ENCODE data around the gene FARS2.
"Not testable (repeated sequence)": the region's sequence is repeated elsewhere in the genome, so short reads cannot be mapped to it uniquely, and the experiment has no call there.

FARS2 gene

DNA sequence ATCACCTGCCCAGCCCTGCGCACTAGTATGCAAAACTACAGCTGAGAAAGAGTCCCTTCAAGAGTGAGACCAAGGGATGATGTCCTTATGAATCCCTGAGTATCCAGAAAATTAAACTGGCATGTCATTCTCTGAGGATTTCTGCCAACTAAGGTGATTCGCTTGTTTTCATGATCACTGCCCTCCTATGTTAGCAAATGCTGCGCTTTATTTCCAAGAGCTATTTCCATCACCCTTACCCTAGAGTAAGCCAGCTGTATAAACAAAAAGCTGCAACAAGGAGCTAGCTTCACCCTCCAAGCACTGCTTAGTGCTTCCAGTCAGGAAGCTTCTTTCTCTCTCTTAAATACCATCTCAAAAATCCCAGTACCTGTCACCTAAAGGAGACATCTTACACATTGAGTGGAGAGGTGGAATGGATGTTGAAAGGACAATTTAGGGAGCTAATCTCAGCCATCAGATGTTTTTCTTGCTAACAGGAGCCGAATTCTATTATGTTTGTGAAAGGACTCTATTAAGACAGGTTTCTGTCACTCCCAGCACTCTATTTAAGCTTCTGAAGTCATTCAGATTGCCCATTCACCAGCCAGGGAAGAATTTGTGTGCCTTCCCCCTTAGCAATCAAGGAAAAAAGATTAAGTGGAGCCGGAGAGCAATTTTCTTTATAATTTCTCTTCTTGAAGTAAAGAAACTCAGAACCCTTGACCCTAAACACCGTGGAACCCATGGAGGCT lies 423.2 kb downstream of the FARS2 start:
- no peak for DNase-seq

DNA sequence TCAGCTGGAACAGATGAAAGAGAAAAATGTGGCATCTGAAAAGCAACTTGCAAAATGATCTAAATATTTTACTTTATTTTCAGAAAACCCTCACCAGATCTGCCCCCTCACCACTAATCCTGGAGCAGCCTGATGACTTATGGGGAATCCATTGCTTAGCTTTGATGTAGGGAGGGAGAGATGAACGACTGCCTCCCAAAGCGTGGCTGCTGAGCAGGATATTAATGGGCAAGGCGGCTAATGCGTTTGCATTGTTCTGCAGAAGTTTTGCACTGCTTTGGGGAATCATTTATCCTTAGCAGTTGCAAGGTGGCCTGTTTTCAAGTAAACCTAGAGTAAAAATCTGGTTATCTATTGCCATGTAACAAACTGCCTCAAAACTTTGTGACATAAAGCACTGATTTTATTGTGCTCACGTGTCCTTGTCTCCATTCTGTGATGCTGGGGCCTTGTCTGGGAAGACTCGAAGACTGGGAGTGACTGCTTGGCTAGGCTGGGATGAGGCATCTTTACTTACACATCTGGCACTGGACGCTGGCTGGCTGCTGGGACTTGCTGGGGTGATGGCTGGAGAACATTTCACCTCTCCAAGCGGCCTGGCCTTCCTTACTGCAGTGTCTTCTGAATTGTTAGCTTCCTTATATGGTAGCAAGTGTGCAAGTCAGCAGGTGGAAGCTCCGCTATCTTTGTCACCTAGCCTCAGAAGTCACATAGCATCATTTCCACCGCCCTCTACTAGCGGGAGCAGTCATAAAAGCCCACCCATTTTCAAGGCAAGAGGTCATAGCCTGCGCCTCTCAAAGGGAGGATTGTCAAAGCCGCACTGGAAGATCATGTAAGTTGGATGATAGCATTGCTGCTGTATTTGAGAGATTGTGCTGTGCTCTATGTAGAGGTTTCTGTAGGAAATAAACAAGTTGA lies 432.2 kb downstream of the FARS2 start:
- no peak for DNase-seq

DNA sequence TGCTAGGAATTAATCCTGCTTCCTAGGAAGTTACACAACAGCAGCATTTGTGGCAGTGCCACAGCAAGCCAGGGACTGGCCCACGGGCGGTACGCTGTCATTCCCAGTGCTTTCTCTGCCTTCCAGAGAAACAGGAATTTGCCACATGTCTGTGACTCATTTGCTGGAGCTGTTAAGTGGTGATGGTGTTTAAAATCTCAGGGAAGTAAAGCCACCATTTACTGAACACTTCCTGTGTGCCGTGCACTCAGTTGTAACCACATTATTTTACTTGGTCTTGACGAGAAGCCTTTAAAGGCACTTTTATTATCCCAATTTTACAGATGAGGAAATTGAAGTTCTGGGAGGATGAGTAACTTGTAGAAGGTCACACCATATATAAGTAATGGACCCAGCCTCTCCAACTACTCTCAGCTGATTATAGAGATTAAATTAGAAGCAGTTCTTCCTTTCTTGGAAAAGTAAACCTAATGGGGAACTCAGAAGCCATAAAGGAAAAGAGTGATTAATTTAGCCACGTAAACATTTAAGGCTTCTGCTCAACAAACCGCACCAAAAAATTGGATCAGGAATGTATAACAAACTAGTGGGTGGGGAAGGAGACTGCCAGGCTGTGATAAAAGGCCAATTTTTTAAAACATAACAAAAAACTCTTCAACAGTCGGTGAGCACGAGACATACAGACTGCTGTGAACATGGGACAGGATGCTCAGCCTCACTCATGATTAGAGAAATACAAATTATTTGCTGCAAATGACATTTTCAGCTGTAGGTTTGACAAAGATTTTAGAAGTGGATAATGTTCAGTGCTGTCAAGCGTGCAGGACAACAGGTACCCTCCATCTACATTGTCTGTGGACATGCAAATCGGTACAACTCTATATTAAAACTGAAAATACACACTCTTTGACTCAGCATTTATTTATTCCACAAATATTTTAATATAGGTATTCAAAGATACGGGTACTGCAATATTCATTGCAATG lies 434.2 kb downstream of the FARS2 start:
- no peak for DNase-seq

DNA sequence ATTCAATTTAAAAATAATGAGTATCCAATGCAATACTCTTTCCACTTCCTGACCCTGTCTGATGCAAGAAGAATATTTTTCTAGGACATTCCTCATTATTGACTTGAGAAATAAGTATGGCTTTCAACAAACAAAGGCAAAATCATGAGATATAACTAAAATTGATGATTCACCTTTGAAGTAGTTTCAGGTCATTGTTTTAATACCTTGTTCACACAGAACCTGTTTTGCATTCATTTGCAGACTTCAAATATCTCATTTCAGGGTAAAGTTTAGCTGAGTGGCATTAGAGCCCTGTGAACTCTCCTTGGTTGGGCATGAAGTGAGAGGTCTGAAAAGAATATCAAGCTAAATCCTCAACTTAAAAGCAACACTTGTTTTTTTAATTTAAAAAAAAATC lies 436.2 kb downstream of the FARS2 start:
- DNase-seq, result no peak

DNA sequence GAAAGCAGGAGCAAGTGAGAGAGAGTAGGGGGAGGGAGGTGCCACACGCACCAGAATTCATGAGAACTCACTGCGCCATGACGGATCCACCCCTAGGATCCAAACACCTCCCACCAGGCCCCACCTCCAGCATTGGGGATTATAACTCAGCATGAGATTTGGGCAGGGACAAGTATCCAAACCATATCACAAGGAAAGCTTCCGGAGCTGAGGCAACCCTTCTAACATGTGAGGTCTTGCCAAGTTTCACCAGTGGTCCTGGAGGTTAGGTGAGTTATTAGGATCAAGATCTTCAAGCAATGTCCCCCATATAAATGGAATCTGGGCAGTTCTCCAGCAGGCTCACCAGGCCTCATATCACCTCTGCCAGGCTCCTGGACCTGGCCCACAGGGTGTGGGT lies 437.0 kb downstream of the FARS2 start:
- no peak for DNase-seq

DNA sequence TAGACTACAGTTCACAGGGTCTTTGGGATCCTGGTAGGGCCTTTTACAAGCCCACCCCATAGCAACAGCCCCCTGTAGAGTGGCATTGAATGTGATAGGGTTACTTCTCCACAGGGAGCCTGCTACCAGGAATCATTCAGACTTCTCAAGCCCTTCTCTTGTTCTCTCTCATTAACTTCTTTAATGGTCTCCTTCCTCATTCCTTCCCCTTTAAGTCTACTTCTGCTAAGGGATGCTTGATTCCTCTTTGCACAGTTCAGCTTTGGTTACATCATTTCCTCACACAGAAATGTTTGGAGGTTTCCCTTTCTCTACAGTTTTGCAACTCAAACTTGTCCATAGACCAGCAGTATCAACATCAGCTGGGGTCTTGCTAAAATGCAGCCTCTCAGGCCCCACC lies 437.8 kb downstream of the FARS2 start:
- not testable (repeated sequence) for DNase-seq

DNA sequence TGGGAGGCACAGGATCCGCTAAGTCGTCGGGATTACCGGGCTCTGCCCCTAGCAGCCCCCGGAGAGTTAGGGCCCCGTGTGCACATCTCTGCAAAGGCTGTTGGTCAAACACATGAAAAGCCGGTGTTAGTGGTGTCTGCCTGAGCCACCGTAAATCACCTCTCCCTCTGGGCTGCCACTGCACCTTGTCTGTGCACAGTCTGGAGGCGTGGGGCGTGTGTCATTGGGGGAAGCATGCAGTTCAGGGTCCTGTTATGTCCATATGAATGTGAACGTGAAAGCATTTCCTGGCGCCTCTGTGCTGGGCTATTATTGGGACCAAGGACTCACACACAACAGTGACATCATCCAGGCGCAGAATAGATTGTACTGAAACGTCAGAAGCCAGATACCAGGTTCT lies 439.9 kb downstream of the FARS2 start:
- no peak for DNase-seq

DNA sequence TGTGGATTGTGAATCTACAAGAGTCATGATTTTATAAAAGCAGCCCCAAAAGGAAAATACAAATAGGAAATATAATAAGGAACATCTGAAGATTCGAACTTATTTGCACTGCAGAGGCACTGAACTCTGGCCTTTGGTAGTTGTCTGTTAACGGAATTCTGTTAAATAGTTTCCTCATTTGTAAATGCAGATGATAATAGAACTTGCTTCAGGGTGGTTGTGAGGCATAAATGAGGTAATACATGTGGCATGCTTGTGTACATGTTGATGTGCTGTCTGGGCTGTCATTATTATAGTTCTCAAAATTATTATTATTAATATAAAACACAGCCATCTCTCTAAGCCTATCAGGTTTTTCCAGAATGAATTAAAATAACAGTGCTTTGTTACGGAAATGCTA lies 443.4 kb downstream of the FARS2 start:
- no peak for DNase-seq

DNA sequence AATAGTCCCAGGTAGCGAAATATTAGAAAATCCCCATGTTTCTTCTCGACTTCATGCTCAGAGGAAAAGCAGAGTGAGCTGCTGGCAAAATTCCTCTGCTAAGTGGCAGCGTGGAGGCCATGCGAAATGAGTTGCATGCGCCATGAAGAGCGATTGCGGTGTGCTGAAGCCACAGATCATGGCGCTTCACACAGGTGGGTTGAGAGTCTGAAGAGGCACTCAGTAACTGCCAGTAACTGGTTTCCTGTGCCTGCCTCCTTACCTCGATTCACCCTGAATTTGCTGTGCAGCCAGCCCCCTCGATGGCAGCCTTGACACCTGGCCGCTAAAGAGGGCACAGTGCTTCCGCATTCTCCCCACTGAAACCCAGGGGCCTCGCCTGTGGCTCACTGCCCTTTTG lies 443.9 kb downstream of the FARS2 start:
- DNase-seq, result no peak

DNA sequence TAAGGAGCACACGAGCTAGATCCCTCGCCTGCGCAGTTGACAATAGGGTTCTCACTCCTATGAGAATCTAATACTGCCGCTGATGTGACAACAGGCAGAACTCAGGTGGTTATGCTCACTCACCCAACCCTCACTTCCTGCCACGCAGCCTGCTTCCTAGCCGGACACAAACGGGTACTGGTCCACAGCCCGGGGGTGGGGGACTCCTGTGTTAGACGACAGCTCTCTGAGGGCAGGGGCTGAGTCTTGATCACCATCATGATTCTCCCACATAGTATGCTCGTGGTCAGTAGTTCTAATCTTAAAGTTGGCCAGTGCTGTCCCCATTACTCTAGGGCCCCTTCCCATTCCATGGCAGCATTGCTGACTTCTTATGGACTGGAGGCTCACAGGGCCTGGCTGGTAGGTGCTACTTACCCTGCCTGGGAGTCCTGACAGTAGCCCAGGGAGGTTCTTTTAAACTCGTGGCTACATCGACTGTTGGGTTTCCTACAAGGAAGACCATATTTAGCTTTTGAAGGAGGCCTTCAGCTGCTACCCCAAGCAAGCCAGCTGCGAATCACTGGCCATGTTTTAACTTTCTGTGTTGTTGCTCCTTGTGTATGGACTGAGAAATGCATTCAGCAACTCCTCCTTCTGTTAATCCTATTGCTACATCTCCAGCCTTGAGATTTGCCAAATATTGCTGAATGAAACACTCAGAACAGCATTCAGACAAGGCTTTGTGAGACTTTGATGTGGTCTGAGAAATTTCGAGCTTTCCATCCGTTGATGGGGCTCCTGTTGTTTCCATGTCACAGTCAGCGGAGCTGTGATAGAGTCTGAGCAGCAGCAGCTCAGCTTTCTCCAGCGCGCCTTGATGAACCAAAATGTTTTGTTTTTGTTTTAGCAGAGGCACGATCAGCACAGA lies 445.1 kb downstream of the FARS2 start:
- no peak for DNase-seq

DNA sequence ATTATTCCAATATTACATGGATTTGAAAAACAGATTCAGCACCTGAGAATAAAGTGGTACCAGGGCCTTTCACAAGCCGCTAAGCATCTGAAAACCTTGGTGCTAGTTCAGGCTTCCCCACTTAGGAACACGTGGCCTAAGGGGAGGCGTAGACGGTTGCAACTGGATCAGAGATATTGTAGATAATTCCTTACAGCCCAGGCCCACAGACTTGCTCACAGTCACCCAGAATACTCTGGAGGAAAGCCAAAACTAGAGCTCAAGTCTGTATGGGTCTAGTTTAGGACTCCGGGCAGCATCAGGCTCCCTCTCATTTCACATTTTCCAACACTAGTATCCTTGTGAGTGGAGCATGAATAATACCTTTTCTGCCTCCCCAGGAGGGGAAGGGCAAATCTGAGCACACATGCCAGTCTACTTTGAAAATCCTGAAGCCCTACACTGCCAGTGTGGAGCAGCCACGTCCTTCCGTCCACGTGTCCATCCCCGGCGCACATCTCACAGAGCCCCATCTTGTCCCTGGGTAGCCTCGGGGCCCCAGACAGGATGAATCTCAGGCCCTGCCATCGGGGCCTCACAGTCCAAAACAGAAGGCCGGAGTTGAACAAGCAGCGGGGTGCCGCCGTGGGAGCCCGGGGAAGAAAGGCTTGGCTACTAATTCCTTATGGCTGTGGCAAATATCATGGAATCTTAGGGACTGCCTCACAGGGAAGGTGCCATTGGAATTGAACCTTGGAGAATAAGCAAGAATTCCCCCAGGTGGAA lies 446.1 kb downstream of the FARS2 start:
- DNase-seq, result no peak

DNA sequence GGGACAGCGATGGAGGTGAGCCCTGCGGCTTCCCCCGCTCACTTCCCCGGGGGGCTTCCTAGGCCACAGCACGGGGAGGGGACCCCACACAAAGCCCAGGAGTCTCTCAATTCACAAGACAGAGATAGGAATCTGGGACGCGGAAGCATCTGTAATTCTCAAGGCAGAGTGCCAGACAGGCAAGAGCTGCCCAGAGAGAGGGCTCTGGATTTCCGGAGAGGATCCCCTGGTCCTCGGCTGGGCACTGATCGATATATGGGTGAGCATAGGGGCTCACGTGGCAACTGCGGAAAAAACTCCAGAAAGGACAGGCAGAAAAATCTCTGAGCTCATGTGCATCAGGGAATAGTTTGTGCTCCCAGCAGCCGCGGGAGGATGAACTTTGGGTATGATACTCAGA lies 449.2 kb downstream of the FARS2 start:
- no peak for DNase-seq

DNA sequence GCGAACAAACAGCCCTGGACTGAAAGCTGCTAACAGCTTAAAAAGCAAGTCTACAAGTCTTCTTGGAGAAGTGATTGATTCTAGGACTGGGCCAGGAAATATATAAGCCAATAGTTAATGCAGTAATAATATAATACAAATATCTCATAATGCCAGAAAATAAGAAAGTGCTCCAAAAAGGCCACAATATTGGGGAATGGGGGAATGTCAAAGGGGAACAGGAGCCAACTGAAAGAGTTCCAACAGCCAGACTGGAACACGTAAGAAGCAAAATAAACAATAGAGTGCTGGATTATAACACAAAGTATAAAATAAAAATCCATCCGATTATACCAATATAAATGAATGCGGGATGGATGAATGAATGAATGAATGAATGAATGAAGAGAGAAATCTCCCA lies 449.6 kb downstream of the FARS2 start:
- no peak for DNase-seq

DNA sequence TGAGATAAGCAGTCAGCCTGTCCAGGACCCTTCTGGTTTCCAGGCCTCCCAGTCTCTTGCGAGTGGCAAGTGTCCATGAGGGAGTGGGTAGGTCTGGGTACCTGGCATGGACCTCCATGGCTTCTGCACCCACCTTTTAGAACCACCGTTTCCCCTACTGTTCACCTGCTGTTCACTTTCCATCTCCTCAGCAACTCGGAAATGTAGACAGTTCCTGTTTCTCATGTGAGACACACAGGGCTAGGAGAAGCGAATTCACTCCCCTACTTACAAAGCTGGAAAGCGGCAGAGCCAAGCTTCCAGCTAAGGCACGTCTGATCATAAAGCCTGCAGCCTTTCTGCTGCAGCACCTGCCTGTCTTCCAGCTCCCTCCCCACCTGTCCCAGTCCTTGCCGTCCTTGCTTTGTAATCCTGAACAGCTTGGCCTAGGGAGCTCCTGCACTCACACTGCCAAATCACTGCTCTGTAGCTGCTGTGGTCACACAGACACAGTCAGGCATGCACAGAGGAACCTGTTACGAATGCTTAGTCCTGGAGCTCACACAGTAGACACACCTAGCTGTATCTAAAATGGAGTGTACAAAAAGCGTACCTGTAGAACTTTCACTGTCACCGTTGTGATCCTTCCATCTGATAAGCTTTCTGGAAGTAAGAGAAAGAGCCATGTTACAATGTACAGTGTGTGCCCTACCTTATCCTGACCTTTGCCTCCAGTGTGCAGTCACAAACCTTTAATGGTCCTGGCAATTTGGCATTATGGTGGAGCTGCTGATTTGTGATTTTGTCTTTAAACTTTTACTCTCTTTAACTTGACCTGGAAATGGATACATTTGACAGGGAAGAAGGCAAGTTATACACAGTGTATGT lies 451.3 kb downstream of the FARS2 start:
- DNase-seq, result no peak

DNA sequence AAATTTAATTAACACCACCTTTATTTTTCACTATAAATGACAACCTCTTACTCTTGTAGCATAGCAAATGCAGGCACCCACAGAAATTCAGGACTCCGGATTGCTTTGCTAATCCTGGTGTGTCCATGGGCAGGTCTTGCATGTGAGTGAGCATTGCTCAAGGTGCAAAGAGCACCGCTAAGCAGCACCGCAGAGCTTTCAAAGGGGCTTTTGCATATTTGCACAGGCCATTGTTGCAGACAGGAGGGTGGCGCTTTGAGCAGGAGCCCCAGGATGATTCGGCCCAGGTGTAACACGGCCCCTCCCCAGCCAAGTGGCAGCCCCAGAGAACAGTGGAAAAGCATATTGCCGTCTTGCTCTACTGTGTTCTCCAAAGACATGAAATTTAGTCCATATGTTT lies 452.2 kb downstream of the FARS2 start:
- no peak for DNase-seq

DNA sequence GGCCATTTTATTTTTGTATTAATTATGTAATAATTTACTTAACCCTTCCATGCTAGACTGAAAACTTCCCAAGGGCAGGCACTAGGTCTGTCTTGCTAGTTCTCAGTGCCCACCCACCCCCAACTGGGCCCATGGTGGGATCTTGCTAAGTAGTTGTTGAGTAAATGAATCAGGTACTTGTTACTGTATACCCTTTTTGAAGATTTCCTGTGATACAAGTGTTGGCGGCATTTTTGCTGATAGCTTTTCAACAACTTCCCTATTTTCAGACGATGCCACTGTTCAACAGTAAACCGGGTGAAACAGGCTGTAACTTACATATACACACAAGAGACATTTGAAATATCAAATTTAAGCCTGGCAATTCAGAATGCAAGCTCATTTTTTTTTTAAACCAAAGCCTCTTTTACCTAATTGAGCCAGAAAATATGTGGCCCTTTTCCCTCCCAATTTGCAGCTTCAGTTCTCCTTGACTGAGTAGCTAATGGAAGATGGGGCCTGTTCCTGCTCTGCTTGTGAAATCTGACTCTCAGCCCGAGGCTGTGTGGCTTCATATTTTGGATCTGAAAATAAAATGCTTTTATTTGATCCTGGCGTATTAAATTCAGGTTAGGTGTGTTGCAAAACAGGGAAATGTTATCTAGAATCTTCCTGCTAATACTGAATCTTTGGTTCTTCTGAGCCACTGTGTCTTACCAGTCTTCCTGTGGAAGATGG lies 457.1 kb downstream of the FARS2 start:
- DNase-seq, result no peak

DNA sequence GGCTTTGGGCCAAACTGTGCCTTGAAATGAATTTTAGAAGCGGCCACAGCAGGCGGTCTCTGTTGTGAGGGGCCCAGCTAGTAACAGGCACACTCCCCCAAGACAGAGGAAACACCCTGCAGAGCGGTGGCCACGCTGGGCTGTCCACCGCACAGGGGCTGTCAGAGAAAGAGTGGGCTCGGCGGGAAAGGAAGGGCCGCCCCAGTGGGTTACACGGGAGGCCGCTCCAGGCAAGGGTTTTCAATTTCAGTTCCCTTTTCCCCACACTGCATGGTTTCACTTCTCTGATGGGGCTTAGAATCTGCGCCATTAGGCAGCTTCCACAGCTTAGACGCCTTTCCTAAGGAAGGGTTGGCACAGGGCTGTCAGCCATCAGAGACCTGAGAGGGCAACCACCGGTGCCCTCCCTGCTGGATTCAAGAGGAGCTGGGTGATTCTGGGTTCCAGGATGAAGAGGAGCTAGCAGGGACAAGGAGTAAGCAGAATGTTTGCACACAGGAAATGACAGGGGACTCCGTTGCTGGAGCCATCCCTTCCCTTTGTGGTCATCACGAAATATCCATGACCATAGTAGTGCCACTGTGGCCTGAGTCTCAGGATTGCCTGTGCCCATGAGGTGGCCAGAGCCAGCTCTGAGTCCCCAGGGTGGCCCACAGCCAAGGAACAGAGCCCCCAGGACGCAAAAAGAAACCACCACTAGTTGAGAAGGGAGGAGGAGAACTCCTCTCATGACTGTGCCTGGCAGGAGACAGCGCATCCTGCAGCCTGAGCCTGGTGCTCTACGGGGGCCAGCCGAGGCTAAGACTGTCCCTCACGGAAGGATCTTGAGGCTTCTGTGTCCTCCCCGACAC lies 462.8 kb downstream of the FARS2 start:
- DNase-seq, result peak in 27 of 56 donors; percentile 6 to 59 (median 22)
